Tibial artery (tissue), 4 donors: ENCODE data around the gene CACNA1I.

Experiments
- DNase-seq, 2 donors: peaks; one replicate each; pipeline ENCODE4 v3.0.0-alpha.2; 2019
- H3K27ac ChIP-seq, 2 donors: fragments of 200-600 bp; sonication (generic) in 1 of 2; 1 replicate in 1 of 2; 2 replicates in 1 of 2; pipeline ENCODE4 v1.5.1; 2018 to 2019; ENCODE audit warnings: mild to moderate bottlenecking in 1 of 2
- H3K27me3 ChIP-seq, 2 donors: fragments of 200-600 bp; sonication (generic) in 1 of 2; one replicate each; pipeline versions ENCODE4 v1.5.1 to v1.6.0; 2016 to 2019
- H3K36me3 ChIP-seq, 3 donors: fragments of 200-600 bp; sonication (generic) in 2 of 3; one replicate each; pipeline ENCODE4 v1.5.1; 2016 to 2019; ENCODE audit warnings: mild to moderate bottlenecking in 2 of 3
- H3K4me1 ChIP-seq, 4 donors: fragments of 200-600 bp; sonication (generic) in 2 of 4; 1 replicate in 3 of 4; 2 replicates in 1 of 4; pipeline ENCODE4 v1.5.1; 2016 to 2019
- H3K4me3 ChIP-seq, 2 donors: fragments of 200-600 bp; sonication (generic) in 1 of 2; 1 replicate in 1 of 2; 2 replicates in 1 of 2; pipeline ENCODE4 v1.5.1; 2018 to 2019; ENCODE audit warnings: mild to moderate bottlenecking in 2 of 2
- H3K9me3 ChIP-seq, 3 donors: fragments of 200-600 bp; sonication (generic) in 1 of 3; one replicate each; pipeline ENCODE4 v1.5.1; 2016 to 2019
- intact Hi-C: fragments of 100-400 bp; cut with DNase I; formaldehyde crosslinking; loops from one replicate; pipeline ENCODE4 v1.15.0; 2023; ENCODE audit warnings: low total_unique reads
- TF ChIP-seq, protein P1 (sequence below), 2 experiments: fragments of 200-600 bp in 1 of 2; fragments of 450-650 bp in 1 of 2; IDR thresholded peaks; one replicate each; pipeline ENCODE4 v1.5.1; 2017 to 2019; ENCODE audit warnings: antibody characterized with exemption in 2 of 2, mild to moderate bottlenecking in 1 of 2, moderate library complexity in 1 of 2

The CACNA1I gene

DNA sequence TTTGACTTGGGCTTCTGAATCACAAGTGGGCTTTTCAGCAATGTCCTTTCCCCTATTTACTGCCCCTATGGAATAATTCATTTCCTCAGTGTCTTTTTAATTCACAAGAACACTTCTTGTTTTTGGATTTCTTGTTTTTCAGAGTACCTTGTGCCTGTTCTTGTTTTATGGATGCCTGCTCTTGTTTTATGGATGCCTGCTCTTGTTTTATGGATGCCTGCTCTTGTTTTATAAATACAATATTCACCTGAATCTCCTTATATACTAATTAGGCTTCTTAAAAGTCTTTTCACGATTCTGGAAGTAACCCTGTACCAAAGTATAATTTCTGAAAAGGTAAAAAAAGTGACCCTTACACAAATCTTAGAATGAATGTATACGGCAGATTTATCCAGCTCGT lies 32.8 kb downstream of the CACNA1I start:
- no peak for DNase-seq
- TF ChIP-seq, protein P1, sequence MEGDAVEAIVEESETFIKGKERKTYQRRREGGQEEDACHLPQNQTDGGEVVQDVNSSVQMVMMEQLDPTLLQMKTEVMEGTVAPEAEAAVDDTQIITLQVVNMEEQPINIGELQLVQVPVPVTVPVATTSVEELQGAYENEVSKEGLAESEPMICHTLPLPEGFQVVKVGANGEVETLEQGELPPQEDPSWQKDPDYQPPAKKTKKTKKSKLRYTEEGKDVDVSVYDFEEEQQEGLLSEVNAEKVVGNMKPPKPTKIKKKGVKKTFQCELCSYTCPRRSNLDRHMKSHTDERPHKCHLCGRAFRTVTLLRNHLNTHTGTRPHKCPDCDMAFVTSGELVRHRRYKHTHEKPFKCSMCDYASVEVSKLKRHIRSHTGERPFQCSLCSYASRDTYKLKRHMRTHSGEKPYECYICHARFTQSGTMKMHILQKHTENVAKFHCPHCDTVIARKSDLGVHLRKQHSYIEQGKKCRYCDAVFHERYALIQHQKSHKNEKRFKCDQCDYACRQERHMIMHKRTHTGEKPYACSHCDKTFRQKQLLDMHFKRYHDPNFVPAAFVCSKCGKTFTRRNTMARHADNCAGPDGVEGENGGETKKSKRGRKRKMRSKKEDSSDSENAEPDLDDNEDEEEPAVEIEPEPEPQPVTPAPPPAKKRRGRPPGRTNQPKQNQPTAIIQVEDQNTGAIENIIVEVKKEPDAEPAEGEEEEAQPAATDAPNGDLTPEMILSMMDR (IDR thresholded peaks at IDR 0.05): no peak
- no peak overlapping the region for H3K27ac ChIP-seq
- no peaks in the 10 kb centered on the region for H3K4me1 ChIP-seq
- H3K4me3 ChIP-seq: no peak overlapping the region
- H3K27me3 ChIP-seq: peaks cover 0 to 65% of the 10 kb centered on the region in 2 donors
- H3K9me3 ChIP-seq: peaks cover 0 to 8% (median 8%) of the 10 kb centered on the region in 3 donors
- H3K36me3 ChIP-seq: no peaks in the 10 kb centered on the region
- intact Hi-C loops: no loop called here

- no peaks in the 10 kb centered on the region for H3K36me3 ChIP-seq
- no peak for DNase-seq
- H3K9me3 ChIP-seq: peaks cover 0 to 4% (median 0%) of the 10 kb centered on the region in 3 donors
- H3K4me1 ChIP-seq: no peaks in the 10 kb centered on the region
- no peak overlapping the region for H3K4me3 ChIP-seq
- H3K27me3 ChIP-seq: peaks cover 0 to 36% of the 10 kb centered on the region in 2 donors
- TF ChIP-seq, protein P1 (IDR thresholded peaks at IDR 0.05): no peak
- H3K27ac ChIP-seq: no peak overlapping the region
- intact Hi-C loops: no loop called here
These were observed 39.7 kb downstream of the CACNA1I start for GRCh38 chr22:39610246-39610645.

DNA sequence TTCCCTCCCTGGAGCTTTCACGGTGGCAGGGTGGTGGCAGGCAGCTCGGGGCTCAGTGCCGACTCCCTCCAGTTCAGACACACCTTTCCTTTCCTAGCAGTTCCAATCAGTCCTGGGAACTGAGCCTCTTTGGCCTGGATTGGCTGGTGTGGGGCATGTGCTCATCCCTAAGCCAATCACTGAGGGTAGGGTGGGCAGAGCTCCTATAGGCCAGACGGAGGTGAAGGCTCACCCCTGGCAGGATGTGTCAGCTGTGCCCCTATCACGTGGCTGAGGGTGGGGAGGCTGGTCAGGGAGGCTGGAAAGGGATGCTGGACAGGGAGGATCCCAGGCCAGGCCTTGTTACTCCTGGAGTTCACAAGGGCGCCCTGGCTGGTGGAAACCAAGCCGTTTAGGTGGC lies 40.2 kb downstream of the CACNA1I start:
- DNase-seq: no peak
- H3K27ac ChIP-seq: no peak overlapping the region
- H3K9me3 ChIP-seq: peaks cover 0 to 4% (median 0%) of the 10 kb centered on the region in 3 donors
- H3K4me3 ChIP-seq: no peak overlapping the region
- peaks cover 0 to 37% of the 10 kb centered on the region in 2 donors for H3K27me3 ChIP-seq
- H3K36me3 ChIP-seq: no peaks in the 10 kb centered on the region
- H3K4me1 ChIP-seq: no peaks in the 10 kb centered on the region
- intact Hi-C loops: no loop called here
- TF ChIP-seq, protein P1 (IDR thresholded peaks at IDR 0.05): no peak

GRCh38 chr22:39611360-39611759 lies 40.8 kb downstream of the CACNA1I start:
- Histone ChIP-seq H3K9me3 (peaks cover 0 to 4% (median 0%) of the 10 kb centered on the region in 3 donors), H3K36me3 (no peaks in the 10 kb centered on the region), H3K4me3 (no peak overlapping the region), H3K4me1 (no peaks in the 10 kb centered on the region), H3K27ac (no peak overlapping the region), H3K27me3 (peaks cover 0 to 34% of the 10 kb centered on the region in 2 donors)
- intact Hi-C loops: no loop called here
- no peak for DNase-seq
- TF ChIP-seq, protein P1 (IDR thresholded peaks at IDR 0.05): no peak

GRCh38 chr22:39612811-39613548 lies 42.4 kb downstream of the CACNA1I start:
- no peak overlapping the region for H3K4me3 ChIP-seq
- no peak overlapping the region for H3K27ac ChIP-seq
- H3K27me3 ChIP-seq: peaks cover 0 to 36% of the 10 kb centered on the region in 2 donors
- H3K4me1 ChIP-seq: peaks cover 0 to 5% (median 0%) of the 10 kb centered on the region in 4 donors
- peaks cover 0 to 4% (median 0%) of the 10 kb centered on the region in 3 donors for H3K9me3 ChIP-seq
- no peak for DNase-seq
- H3K36me3 ChIP-seq: no peaks in the 10 kb centered on the region
- TF ChIP-seq, protein P1 (IDR thresholded peaks at IDR 0.05): no peak
- intact Hi-C loops: no loop called here
